ENCODE measurements around the gene DNAH1.

GRCh38 chr3:52359116-52359855 lies 43.2 kb downstream of the DNAH1 start:
- no peak for TF ChIP-seq CTCF (conservative IDR thresholded peaks at IDR 0.05; ENCODE audit: low read length)
- no peak for TF ChIP-seq EZH2phosphoT487 (IDR thresholded peaks at IDR 0.05; ENCODE audit: borderline replicate concordance, low read depth, low read length)
